HEK293 (cell line): ENCODE results near the gene NHLRC2.

Experiments used
- CTCF ChIA-PET: fragments of 350-600 bp; formaldehyde crosslinking; extraction: SDS; loops from one replicate; lab custom pipeline; 2021; ENCODE audit warnings: antibody characterized with exemption; lab: Yijun Ruan, JAX
- POLR2A ChIA-PET: fragments of 300-600 bp; formaldehyde crosslinking; extraction: SDS; loops from one replicate; lab custom pipeline; 2020; ENCODE audit warnings: antibody characterized with exemption, inconsistent platforms; lab: Yijun Ruan, JAX
- H3K27ac ChIP-seq: fragments of 200-500 bp; sonication (Bioruptor generic); 2 replicates; pipeline ENCODE4 v1.5.1; 2014; ENCODE audit warnings: low read depth, low read length, control low read depth, inconsistent platforms; ENCODE audit errors: extremely low read depth
- H3K36me3 ChIP-seq, 2 experiments: fragments of 200-500 bp in 1 of 2; sonication (Bioruptor generic) in 1 of 2; 1 replicate in 1 of 2; 2 replicates in 1 of 2; pipeline ENCODE4 v1.5.1; 2014 to 2017; ENCODE audit warnings: inconsistent platforms in 2 of 2, low read length in 2 of 2; ENCODE audit not compliant: control insufficient read depth in 2 of 2, insufficient read depth in 1 of 2
- H3K4me1 ChIP-seq: fragments of 200-500 bp; sonication (Bioruptor generic); 2 replicates; pipeline ENCODE4 v1.5.1; 2014; ENCODE audit warnings: mild to moderate bottlenecking, low read length, inconsistent platforms; ENCODE audit not compliant: control insufficient read depth, insufficient read depth
- H3K4me3 ChIP-seq: 2 replicates; pipeline ENCODE4 v1.5.1; 2011; ENCODE audit warnings: low read depth, mild to moderate bottlenecking, control low read depth, low read length, moderate library complexity
- H3K9me3 ChIP-seq: fragments of 200-500 bp; sonication (Bioruptor generic); 2 replicates; pipeline ENCODE4 v1.5.1; 2014; ENCODE audit warnings: low read depth, low read length, inconsistent platforms; ENCODE audit not compliant: control insufficient read depth, insufficient read depth
- HOXD13 ChIP-seq: sonication (generic); formaldehyde crosslinking; IDR thresholded peaks from 2 replicates; pipeline ENCODE4 v1.8.0; 2022; ENCODE audit warnings: missing genetic modification reagents, borderline replicate concordance
- PBX3 ChIP-seq: sonication (generic); formaldehyde crosslinking; IDR thresholded peaks from 2 replicates; pipeline ENCODE4 v1.8.1; 2022; ENCODE audit warnings: mild to moderate bottlenecking, moderate library complexity, missing genetic modification reagents
- REPIN1 ChIP-seq: fragments of 450-650 bp; formaldehyde crosslinking; IDR thresholded peaks from 2 replicates; pipeline ENCODE4 v1.5.1; 2017; ENCODE audit warnings: missing biosample characterization, missing genetic modification characterization, low read depth
- SALL2 ChIP-seq: fragments of 450-650 bp; formaldehyde crosslinking; IDR thresholded peaks from 2 replicates; pipeline ENCODE4 v1.5.0; 2017; ENCODE audit warnings: missing biosample characterization, mild to moderate bottlenecking, missing genetic modification characterization, borderline replicate concordance
- TCF7L2 ChIP-seq: IDR thresholded peaks from 2 replicates; pipeline ENCODE4 v1.6.1; 2011; ENCODE audit warnings: low read depth, mild to moderate bottlenecking, inconsistent platforms, low read length, moderate library complexity, borderline replicate concordance
- YY1 ChIP-seq: fragments of 450-650 bp; formaldehyde crosslinking; IDR thresholded peaks from 2 replicates; pipeline ENCODE4 v1.5.1; 2018; ENCODE audit warnings: missing biosample characterization, missing genetic modification characterization
- ZBTB17 ChIP-seq: fragments of 450-650 bp; formaldehyde crosslinking; IDR thresholded peaks from 2 replicates; pipeline ENCODE4 v1.5.1; 2016; ENCODE audit warnings: missing biosample characterization, missing genetic modification characterization
- ZBTB8A ChIP-seq: fragments of 450-650 bp; formaldehyde crosslinking; IDR thresholded peaks from 2 replicates; pipeline ENCODE4 v1.5.1; 2016; ENCODE audit warnings: missing biosample characterization, missing genetic modification characterization
- ZNF112 ChIP-seq: fragments of 450-650 bp; formaldehyde crosslinking; IDR thresholded peaks from 2 replicates; pipeline ENCODE4 v1.5.0; 2017; ENCODE audit warnings: missing biosample characterization, missing genetic modification characterization
- ZNF138 ChIP-seq: fragments of 450-650 bp; formaldehyde crosslinking; IDR thresholded peaks from 2 replicates; pipeline ENCODE4 v1.5.1; 2016; ENCODE audit warnings: missing biosample characterization, missing genetic modification characterization, borderline replicate concordance
- ZNF214 ChIP-seq: fragments of 450-650 bp; formaldehyde crosslinking; IDR thresholded peaks from 2 replicates; pipeline ENCODE4 v1.5.1; 2017; ENCODE audit warnings: missing biosample characterization, mild to moderate bottlenecking, missing genetic modification characterization, borderline replicate concordance
- ZNF449 ChIP-seq: fragments of 450-650 bp; formaldehyde crosslinking; IDR thresholded peaks from 2 replicates; pipeline ENCODE4 v1.5.1; 2017; ENCODE audit warnings: missing biosample characterization, mild to moderate bottlenecking, missing genetic modification characterization, moderate library complexity
- ZNF514 ChIP-seq: fragments of 450-650 bp; formaldehyde crosslinking; IDR thresholded peaks from 2 replicates; pipeline ENCODE4 v1.5.1; 2016; ENCODE audit warnings: missing biosample characterization, missing genetic modification characterization
- ZNF555 ChIP-seq: fragments of 450-650 bp; formaldehyde crosslinking; conservative IDR thresholded peaks from 2 replicates; pipeline ENCODE4 v1.5.1; 2017; ENCODE audit warnings: missing biosample characterization, mild to moderate bottlenecking, missing genetic modification characterization, inconsistent platforms
- ZNF677 ChIP-seq: fragments of 450-650 bp; IDR thresholded peaks from 2 replicates; pipeline ENCODE4 v1.5.0; 2018; ENCODE audit warnings: missing biosample characterization, mild to moderate bottlenecking, missing genetic modification characterization, moderate library complexity
- ZNF768 ChIP-seq: fragments of 450-650 bp; formaldehyde crosslinking; IDR thresholded peaks from 2 replicates; pipeline ENCODE4 v1.5.1; 2018; ENCODE audit warnings: missing biosample characterization, mild to moderate bottlenecking, missing genetic modification characterization
- ZNF837 ChIP-seq: fragments of 450-650 bp; formaldehyde crosslinking; IDR thresholded peaks from 2 replicates; pipeline ENCODE4 v1.5.1; 2016; ENCODE audit warnings: missing biosample characterization, missing genetic modification characterization
- TF ChIP-seq, protein P1 (sequence below): fragments of 450-650 bp; formaldehyde crosslinking; IDR thresholded peaks from 2 replicates; pipeline ENCODE4 v1.5.1; 2017; ENCODE audit warnings: missing biosample characterization, missing genetic modification characterization

The NHLRC2 gene

GRCh38 chr10:113920114-113920513, 65.7 kb downstream of the NHLRC2 start (continued):
- no peak for TF ChIP-seq ZNF449 (tag by site-specific recombination)
- TF ChIP-seq ZNF112 (tag by site-specific recombination): no peak
- no peak for TF ChIP-seq ZNF214
- no peak for TF ChIP-seq ZNF677
- no peak for TF ChIP-seq ZNF837 (tag by site-specific recombination)
- TF ChIP-seq SALL2: no peak
- no peak for TF ChIP-seq TCF7L2
- no peak for TF ChIP-seq ZNF514 (tag by site-specific recombination)
- TF ChIP-seq PBX3 (CRISPR knock-in tag): no peak
- no peak for TF ChIP-seq ZNF555
- no peak for TF ChIP-seq HOXD13 (CRISPR knock-in tag)
- TF ChIP-seq, all 188 proteins: peak for 0

GRCh38 chr10:113920875-113921274, 66.4 kb downstream of the NHLRC2 start:
- no peaks in the 10 kb centered on the region for H3K36me3 ChIP-seq
- H3K4me3 ChIP-seq: no peak overlapping the region
- no peak overlapping the region for H3K27ac ChIP-seq
- POLR2A ChIA-PET: no interaction called here
- H3K9me3 ChIP-seq: no peaks in the 10 kb centered on the region
- peaks cover 8% of the 10 kb centered on the region for H3K4me1 ChIP-seq
- TF ChIP-seq ZBTB17 (tag by site-specific recombination) (0 out of 2 replicates have a peak, but pooled peaks have one; percentile 22), ZNF138 (tag by site-specific recombination) (no peak)
- TF ChIP-seq, protein P1, sequence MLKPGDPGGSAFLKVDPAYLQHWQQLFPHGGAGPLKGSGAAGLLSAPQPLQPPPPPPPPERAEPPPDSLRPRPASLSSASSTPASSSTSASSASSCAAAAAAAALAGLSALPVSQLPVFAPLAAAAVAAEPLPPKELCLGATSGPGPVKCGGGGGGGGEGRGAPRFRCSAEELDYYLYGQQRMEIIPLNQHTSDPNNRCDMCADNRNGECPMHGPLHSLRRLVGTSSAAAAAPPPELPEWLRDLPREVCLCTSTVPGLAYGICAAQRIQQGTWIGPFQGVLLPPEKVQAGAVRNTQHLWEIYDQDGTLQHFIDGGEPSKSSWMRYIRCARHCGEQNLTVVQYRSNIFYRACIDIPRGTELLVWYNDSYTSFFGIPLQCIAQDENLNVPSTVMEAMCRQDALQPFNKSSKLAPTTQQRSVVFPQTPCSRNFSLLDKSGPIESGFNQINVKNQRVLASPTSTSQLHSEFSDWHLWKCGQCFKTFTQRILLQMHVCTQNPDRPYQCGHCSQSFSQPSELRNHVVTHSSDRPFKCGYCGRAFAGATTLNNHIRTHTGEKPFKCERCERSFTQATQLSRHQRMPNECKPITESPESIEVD (tag by site-specific recombination): 0 out of 2 replicates have a peak, but pooled peaks have one; percentile 22
- CTCF ChIA-PET: interaction anchor here (1.0 kb wide), 1 partner anchor 9 kb away, joined by 4 read pairs; no protein-coding TSS in a partner anchor

DNA sequence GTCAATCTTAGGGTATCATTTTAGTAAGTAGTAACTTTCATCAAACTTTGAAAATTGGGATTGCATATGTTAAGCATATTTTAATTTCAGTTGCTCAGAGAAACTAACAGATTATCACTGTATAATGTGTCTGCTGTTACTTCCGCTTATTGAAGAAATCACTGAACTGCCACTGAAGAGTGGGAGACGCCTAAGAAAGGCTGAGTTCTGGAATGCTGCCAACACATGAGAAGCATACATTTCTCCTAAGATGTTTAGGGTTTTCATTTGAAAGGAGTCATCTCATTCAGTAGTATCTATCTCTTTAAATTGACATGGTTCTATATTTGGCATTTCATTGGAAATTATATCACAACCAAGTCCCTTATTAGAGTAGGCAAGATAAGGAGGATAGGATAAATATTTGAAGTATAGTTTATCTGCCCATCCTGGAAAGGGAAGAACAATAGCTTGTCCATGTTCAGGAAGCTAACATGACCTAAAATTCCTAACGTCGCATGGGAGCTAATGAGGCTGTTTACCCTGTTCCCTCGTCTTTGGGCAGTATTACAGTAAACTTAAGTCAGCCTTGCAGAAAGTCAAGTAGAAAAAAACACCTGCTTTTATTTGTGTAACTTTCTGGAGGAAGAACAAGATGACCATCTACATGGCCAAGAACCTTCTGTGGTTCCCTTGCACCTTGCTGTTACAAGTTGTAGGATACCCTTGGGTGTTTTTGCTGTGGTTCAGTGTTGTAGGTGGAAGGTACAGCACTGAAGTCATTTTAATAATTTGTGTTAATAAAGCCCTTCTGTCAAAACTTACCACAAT, 67.3 kb downstream of the NHLRC2 start:
- peaks cover 8% of the 10 kb centered on the region for H3K4me1 ChIP-seq
- no peak for TF ChIP-seq REPIN1 (tag by site-specific recombination)
- TF ChIP-seq ZNF768 (tag by site-specific recombination): no peak
- peak; percentile 46; the same call in 1 of the 2 replicates for TF ChIP-seq ZBTB8A (tag by site-specific recombination)
- TF ChIP-seq YY1: no peak
- TF ChIP-seq, all 188 proteins: peak for 1
- Histone ChIP-seq H3K9me3 (no peaks in the 10 kb centered on the region), H3K27ac (no peak overlapping the region), H3K4me3 (no peak overlapping the region), H3K36me3 (no peaks in the 10 kb centered on the region)
- POLR2A ChIA-PET: no interaction called here
- CTCF ChIA-PET: interaction anchor here (0.6 to 1.7 kb wide), 3 partner anchors 8 to 753 kb away, joined by 4 read pairs; no protein-coding TSS in a partner anchor
